Hepatocyte (in vitro differentiated cells): Measurements from ENCODE around the gene ZNF804A.
"Not testable (repeated sequence)": the region's sequence is repeated elsewhere in the genome, so short reads cannot be mapped to it uniquely, and the experiment has no call there.

Source experiments
- EZH2 ChIP-seq: fragments of 200-600 bp; sonication (generic); IDR thresholded peaks from 2 replicates; pipeline ENCODE4 v1.6.1; 2016; ENCODE audit warnings: antibody characterized with exemption, mild to moderate bottlenecking, borderline replicate concordance
- EZH2phosphoT487 ChIP-seq: fragments of 200-600 bp; sonication (generic); IDR thresholded peaks from one replicate; pipeline ENCODE4 v1.6.1; 2018; ENCODE audit warnings: antibody characterized with exemption, mild to moderate bottlenecking, low read depth, moderate library complexity; ENCODE audit not compliant: unreplicated experiment, severe bottlenecking
- TF ChIP-seq, protein P1 (sequence below): fragments of 200-600 bp; sonication (generic); IDR thresholded peaks from 2 replicates; pipeline ENCODE4 v1.5.1; 2016; ENCODE audit warnings: antibody characterized with exemption, mild to moderate bottlenecking; ENCODE audit not compliant: poor library complexity

DNA sequence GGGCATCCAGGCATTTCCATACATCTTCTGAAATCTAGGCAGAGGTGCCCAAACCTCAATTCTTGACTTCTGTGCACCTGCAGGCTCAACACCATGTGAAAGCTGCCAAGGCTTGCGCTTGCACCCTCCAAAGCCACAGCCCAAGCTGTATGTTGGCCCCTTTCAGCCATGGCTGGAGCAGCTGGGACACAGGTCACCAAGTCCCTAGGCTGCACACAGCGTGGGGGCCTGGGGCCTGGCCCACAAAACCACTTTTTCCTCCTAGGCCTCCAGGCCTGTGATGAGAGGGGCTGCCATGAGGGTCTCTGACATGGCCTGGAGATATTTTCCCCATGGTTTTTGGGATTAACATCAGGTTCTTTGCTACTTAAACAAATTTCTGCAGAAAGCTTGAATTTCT, 288.3 kb downstream of the ZNF804A start:
- TF ChIP-seq EZH2, EZH2phosphoT487: not testable (repeated sequence)
- TF ChIP-seq, protein P1, sequence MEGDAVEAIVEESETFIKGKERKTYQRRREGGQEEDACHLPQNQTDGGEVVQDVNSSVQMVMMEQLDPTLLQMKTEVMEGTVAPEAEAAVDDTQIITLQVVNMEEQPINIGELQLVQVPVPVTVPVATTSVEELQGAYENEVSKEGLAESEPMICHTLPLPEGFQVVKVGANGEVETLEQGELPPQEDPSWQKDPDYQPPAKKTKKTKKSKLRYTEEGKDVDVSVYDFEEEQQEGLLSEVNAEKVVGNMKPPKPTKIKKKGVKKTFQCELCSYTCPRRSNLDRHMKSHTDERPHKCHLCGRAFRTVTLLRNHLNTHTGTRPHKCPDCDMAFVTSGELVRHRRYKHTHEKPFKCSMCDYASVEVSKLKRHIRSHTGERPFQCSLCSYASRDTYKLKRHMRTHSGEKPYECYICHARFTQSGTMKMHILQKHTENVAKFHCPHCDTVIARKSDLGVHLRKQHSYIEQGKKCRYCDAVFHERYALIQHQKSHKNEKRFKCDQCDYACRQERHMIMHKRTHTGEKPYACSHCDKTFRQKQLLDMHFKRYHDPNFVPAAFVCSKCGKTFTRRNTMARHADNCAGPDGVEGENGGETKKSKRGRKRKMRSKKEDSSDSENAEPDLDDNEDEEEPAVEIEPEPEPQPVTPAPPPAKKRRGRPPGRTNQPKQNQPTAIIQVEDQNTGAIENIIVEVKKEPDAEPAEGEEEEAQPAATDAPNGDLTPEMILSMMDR: not testable (repeated sequence)
